HG02852 (cell line): ENCODE data around the gene NANP.
"Not testable (repeated sequence)": the region's sequence is repeated elsewhere in the genome, so short reads cannot be mapped to it uniquely, and the experiment has no call there.

Source experiments
- ATAC-seq: cut with Tn5 transposase; IDR thresholded peaks from one replicate; pipeline ENCODE4 v1.9.1; 2021; ENCODE audit warnings: mild to moderate bottlenecking, moderate library complexity; ENCODE audit not compliant: unreplicated experiment

The NANP gene

DNA sequence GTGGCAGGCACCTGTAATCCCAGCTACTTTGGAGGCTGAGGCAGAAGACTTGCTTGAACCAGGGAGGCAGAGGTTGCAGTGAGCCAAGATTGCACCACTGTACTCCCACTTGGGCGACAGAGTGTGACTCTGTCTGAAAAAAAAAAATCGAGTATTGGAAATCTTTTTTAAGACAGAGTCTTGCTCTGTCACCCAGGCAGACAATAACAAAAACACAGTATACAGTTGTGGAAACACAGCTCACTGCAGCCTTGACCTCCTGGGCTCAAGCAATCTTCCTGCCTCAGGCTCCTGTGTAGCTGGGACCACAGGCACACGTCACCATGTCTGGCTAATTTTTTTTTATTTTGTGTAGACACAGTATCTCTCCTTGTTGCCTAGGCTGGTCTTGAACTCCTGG is 15.0 kb downstream of the NANP start:
- no peak for ATAC-seq

DNA sequence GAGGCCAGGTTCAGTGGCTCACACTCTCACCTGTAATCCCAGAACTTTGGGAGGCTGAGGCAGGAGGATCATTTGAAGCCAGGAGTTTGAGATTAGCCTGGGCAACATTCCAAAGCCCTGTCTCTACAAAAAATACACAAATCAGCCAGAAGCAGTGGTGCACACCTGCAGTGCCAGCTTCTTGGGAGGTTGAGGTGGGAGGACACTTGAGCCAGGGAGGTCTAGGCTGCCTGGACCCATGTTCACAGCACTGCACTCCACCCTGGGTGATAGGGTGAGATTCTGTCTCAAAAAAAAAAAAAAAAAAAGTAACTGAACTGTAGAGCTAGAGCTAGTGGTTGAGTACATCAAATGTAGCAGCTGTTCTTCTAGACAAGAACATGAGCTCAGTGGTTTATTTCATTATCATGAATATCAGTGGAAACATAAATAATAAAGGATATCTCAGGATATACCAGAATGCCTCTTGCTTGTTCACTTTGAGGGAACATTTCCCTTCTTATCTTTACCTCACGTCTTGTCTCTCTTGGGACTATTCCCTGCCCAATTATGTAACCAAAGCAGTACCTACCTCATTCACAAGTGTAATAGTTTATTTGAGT is 17.6 kb downstream of the NANP start:
- no peak for ATAC-seq

DNA sequence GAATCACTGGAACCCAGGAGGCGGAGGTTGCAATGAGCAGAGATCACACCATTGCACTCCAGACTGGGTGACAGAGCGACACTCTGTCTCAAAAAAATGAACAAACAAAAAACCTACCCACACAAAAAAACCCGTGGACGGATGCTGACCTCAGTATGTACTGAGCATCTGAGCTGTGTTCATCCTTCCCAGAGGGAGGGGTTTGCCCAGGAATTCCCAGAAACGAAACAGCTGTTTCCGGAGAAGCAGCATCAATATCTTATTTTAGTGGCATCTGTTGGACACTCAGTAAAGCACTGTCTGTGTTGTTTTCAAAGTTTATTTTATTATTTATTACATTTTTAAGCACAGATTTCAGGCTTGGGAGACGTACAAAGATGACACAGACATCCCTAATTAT is 18.7 kb downstream of the NANP start:
- no peak for ATAC-seq

DNA sequence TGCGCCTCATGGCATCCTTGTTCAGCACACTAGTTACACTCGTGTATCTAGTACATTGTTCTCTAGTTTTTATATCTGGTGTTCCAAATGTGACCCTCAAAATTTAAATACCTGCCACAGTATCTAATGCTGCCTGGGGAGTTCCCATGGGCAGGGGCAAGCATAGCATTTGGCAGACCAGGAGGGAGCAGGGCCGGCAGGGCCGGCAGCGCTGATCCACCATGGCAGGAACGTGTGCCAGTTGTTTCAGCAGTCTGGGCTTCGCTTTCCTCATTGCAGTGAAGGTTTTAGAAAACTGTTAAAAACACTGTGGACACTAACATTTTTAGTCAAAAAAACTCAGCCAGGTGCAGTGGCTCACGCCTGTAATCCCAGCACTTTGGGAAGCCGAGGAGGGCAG is 19.2 kb downstream of the NANP start:
- no peak for ATAC-seq

DNA sequence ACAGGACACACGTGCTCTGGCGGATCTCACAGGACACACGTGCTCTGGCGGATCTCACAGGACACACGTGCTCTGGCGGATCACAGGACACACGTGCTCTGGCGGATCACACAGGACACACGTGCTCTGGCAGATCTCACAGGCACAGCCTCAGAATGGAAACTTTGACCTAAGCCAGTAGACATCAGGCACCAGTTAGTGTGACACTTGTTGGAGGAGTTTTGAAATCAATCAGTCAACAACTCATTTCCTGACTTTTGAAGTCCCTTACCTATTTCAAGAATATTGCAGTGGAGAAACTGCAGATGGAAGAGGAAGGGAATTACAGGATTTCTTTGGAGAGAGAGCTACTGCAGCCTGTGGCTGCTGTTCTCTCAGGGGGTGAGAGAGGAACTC is 20.9 kb downstream of the NANP start:
- not testable (repeated sequence) for ATAC-seq

DNA sequence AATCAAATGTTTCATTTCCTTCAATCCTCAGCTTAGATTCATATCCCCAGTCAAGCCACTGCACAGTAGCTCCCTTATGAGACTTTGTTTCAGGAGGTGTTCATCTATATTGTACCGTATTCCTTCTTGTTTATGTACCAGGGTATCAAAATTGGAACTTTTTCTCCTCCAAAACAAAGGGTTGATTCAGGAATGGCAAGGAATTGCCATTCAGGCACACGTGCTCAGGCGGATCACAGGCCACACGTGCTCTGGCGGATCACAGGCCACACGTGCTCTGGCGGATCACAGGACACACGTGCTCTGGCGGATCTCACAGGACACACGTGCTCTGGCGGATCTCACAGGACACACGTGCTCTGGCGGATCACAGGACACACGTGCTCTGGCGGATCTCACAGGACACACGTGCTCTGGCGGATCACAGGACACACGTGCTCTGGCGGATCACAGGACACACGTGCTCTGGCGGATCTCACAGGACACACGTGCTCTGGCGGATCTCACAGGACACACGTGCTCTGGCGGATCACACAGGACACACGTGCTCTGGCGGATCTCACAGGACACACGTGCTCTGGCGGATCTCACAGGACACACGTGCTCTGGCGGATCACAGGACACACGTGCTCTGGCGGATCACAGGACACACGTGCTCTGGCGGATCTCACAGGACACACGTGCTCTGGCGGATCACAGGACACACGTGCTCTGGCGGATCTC is 21.5 kb downstream of the NANP start:
- not testable (repeated sequence) for ATAC-seq

DNA sequence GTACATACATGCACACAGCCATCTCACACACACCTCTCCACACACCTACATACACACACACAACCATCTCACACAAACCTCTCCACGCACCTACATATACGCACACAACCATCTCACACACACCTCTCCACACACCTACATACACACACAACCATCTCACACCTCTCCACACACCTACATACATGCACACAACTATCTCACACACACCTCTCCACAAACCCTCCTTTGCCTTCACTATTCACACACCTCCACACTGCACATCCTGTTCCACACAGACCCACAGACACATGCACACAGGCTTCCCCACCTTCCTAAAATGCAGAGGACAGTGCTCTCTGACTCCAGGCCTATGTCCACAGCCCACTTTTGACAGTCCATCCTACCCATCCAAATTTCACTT is 22.2 kb downstream of the NANP start:
- no peak for ATAC-seq

DNA sequence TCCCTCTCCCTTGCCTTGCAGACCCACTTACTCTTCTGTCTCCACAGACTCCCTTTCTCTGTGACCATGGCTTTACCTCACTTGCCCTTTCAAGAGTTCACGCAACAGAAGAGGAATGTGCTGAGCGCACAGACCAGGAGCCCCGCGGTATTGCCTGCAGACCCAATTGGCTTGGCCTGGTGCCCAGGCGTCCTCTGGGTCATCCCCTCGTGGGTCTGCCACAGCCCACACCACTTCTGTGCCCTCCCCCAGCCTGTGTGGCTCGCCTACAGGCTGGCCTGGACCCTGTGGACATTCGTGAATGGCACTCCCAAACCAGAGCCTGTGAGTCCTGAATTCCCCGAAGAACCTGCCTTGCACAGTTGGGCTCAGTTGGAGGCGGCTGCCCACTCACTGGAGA is 23.2 kb downstream of the NANP start:
- no peak for ATAC-seq

DNA sequence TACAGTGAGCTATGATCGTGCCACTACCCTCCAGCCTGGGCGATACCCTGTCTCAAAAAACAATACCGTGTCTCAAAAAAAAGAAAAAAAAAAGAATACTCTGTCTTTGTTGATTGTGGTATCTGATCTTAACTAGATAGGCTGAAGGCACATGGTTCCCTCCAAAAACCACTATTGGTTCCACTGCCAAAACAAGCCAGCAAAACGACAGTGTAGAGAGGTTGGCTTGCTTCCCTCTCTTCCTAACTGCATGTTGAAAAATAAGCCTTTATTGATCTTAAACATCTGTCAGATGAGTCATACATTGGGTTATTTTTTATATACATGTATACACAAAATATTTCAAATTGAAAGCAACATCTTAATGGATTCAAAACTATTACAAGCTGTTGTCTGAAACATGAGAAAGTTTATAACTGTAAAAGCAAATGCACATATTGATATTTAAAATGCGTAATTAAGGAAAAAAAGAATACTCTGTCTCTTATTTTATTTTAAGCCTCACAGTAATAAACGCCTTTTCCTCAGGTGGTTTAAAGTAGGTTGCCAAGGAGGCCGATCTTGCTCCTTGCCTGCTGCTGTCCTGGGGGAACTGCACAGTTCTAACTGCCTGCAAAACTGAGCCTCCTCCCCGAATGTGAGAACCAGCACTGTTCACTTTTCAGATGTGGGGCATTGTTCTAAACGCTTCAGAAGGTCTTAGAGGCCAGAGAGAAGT is 31.5 kb downstream of the NANP start:
- no peak for ATAC-seq

DNA sequence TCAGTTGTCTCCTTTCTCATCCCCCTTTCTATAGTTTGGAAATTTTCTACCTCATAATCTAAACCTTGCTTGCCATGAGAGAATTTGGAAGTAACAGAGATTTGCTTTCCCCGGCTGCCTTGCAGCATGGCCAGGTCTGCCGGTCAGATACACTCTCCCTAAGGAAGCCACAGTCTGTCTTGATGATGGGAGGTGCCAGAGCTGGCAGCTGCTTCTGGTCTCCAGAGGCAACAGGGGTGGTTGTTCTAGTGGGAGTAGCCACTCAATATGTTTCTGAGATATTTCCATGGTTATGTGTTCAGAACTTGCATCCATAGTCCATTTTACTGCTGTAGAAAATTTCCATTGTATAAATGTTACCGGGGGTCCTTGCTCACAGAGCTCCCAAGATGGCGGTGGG is 33.0 kb downstream of the NANP start:
- not testable (repeated sequence) for ATAC-seq

DNA sequence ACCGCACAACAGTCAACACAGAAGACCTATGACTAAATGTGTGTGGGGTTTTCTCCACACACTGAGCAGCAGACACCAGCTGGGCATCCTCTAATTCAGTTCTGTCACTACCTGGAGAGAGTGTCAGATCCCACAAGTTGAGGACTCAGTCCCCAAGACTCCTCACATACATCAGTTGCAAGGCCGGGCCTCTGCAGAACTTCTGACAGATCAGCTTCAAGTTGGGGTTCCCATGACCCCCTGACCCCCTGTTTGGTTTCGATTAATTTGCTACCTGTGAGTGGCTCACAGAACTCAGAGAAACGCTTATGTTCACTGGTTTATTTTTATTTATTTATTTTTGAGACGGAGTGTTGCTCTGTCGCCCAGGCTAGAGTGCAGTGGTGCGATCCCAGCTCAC is 35.3 kb downstream of the NANP start:
- no peak for ATAC-seq

DNA sequence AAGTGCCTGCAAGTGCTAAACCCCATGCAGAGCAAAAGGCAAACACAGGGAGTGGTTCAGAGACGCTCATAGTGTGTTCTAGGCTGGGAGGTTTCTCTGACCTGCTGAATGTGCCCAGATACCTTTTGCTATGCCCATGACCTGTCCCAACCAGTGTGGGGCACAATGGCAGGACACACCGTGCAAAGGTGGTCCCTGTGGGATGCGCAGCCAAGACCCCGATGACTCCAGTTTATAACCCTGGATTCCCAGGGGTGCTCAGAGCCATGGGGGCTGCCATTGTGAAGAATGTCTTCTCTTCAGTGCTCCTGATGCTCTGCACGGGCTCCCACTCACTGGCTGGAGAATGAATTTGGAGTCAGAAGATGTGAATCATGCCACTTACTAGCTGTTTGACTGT is 36.3 kb downstream of the NANP start:
- ATAC-seq: no peak

DNA sequence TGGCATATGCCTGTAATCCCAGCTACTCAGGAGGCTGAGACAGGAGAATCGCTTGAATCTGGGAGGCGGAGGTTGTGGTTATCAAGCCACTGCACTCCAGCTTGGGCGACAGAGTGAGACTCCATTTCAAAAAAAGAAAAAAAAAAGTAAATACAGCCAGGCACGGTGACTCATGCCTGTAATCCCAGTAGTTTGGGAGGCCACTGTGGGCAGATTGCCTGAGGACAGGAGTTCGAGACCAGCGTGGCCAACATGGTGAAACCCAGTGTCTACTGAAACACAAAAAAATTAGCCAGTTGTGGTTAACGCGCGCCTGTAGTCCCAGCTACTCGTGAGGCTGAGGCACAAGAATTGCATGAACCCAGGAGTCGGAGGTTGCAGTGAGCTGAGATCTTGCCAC is 36.9 kb downstream of the NANP start:
- ATAC-seq: no peak

DNA sequence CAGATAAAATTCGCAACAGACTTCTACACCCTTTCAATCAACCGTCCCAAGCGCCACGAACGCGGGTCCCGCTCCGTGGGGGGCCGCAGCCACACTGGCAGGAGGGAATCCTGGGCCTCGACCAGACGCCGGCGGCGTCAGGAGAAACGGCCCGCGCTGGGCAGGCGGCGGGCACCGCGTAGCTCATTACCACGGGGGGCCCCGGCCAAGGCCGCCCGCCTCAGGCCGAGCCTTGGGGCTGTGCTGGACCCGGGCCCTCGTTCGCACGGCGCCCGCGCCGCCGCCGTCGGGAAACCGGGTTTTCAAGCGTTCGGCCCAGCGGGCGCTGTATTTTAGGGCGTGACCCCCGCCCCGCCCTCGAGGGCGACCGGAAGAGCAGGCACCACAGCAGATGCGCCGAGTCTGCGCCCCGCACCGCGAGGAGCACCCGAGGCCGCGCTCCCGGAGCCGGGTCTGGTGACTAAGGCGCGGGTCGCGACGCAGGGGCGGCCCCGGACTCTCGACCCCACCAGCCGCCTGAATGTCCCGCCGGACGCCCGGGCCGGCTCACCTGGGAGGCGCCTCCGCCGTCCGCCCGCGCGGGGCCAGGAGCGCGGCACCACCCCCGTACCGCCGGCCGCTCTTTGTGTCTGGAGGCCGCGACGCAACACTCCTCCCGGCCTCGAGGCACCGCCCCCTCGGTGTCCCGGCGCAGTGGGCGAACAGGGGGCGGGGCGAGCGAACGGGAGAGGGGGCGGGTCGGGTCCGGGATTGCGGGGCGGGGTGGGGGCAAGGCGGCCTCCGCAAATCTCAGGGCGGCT is 38.7 kb downstream of the NANP start, which contains the start of gene NINL:
NINL (minus strand) TSS at position 627 of the 800 bp plus-strand sequence. CDS start 58,944 bp downstream, outside the sequence.
- peak; percentile 61 for ATAC-seq

DNA sequence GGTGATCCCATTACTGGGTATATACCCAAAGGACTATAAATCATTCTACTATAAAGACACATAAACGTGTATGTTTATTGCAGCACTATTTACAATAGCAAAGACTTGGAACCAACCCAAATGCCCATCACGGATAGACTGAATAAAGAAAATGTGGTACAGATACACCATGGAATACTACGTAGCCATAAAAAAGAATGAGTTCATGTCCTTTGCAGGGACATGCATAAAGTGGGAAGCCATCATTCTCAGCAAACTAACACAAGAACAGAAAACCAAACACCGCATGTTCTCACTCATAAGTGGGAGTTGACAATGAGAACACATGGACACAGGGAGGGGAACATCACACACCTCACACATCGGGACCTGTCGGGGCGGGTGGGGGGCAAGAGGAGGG is 40.2 kb downstream of the NANP start:
- ATAC-seq: not testable (repeated sequence)

DNA sequence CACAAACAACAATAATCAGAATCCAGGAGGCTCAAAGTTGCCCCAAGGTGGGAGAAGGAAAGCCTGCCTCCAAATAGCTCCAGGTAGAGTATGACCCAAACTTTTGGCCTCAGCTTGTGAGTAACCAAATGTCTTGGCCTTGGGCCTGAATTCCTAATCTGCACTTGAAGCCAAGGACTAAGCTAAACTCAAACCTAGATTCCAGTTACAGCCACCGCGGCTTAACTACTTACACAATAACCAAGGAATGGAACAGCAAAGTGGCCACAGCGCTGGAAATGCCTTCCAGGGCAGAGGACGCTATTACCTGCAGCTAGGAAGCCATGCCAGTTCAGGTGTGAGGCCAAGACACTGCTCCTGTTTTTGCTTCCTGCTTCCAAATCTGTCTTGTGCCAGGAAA is 43.1 kb downstream of the NANP start:
- no peak for ATAC-seq

DNA sequence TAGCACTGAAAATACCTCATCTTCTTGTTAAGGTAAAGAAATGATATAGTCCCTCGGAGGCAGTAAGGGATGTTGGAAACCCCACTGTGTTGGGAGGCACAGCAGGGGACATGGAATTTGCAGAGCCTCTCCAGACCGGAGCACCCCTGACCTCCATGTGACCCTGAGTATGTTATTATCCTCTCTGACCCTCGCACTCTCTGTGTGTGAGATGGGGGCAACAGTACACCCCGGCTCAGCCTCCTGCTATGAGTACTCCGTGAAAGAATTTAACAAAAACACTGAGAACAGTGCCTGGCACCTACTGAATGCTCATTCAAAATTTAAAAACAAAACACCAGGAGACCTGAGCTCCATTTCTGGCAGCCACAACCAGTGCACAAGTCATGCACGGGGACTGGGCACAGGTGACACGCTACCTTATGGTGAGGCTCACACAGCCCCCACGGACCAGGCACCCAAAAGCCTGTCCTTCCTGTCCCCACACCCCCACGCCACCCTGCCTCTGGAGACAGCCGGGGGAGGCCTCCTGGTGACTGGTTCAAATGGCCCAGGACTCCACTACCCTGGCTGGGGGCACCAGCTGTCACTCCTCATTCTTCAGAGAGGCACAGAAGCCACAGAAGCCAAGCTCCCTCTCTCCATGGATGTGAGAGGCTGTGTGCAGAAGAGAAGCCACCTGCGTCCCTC is 44.6 kb downstream of the NANP start:
- no peak for ATAC-seq

DNA sequence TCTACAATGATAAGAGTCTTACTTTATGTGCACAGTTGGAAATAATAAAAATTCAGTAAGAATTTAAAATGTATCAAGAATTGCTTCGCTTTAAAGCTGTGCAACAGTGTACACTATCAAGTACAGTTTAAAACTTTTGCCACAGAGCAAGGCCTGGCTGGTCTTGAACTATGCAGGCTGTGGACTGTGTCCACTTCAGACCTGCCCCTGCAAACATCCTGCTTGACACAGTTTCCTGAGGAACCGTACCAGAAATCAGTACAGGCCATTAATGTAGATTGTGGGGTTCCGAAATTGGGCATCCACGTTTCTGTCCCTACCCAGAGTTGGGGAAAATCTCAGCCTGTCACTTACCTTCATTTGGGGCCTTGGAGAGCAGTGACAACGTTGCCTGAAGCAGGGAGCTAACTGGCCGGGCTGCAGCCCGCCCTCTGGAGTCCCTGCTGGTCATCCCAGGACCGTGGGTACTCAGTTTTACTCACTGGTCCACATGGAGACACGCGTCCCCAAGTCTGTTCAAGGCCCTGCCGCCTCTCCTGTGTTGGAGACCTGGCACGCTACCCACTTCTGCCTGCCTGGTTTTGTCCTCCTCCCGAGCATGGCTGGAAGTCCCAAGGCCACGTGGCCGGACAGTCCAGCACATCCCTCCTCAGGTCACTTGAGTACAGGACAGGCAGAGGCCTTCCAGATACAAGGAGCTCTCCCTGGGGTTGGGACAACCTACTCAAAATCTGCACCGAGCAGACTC is 46.9 kb downstream of the NANP start:
- ATAC-seq: no peak

DNA sequence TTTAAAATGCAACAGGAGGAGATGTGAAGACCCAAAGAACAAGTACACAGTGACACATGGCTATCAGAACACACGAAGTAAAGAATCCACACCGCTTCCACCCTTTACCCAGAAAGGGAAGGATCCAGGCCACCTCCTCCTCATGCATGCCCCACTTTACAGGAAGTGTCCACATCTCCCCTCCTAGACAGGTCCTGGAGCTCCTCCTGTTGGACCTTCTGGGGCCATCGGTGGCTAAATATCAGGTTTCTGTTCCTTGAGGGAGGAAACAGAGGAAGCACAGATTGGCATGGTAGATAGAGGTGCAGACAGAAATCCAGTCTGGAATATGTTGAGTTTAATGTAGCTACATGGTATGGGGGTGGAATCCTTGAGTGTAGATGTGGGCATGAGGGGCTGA is 49.4 kb downstream of the NANP start:
- ATAC-seq: no peak
